Neuron (in vitro differentiated cells): ENCODE results near the gene G6PC2.
"Not testable (repeated sequence)": the region's sequence is repeated elsewhere in the genome, so short reads cannot be mapped to it uniquely, and the experiment has no call there.

ENCODE experiments used
- H2AFZ ChIP-seq: one replicate; pipeline ENCODE4 v1.6.1; 2013; ENCODE audit warnings: low read depth, mild to moderate bottlenecking, inconsistent platforms, low read length, moderate library complexity
- H3K27me3 ChIP-seq: one replicate; pipeline ENCODE4 v1.6.1; 2013; ENCODE audit warnings: low read length; ENCODE audit not compliant: insufficient read depth
- H3K36me3 ChIP-seq: one replicate; pipeline ENCODE4 v1.6.1; 2013; ENCODE audit warnings: low read length; ENCODE audit not compliant: insufficient read depth
- H3K4me1 ChIP-seq: one replicate; pipeline ENCODE4 v1.6.1; 2013; ENCODE audit warnings: low read length; ENCODE audit not compliant: insufficient read depth
- H3K4me3 ChIP-seq: 2 replicates; pipeline ENCODE4 v1.5.1; 2013; ENCODE audit warnings: mild to moderate bottlenecking, low read length, moderate library complexity
- H3K9me3 ChIP-seq: one replicate; pipeline ENCODE4 v1.6.1; 2013; ENCODE audit warnings: low read length

The G6PC2 gene, protein sequence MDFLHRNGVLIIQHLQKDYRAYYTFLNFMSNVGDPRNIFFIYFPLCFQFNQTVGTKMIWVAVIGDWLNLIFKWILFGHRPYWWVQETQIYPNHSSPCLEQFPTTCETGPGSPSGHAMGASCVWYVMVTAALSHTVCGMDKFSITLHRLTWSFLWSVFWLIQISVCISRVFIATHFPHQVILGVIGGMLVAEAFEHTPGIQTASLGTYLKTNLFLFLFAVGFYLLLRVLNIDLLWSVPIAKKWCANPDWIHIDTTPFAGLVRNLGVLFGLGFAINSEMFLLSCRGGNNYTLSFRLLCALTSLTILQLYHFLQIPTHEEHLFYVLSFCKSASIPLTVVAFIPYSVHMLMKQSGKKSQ

DNA sequence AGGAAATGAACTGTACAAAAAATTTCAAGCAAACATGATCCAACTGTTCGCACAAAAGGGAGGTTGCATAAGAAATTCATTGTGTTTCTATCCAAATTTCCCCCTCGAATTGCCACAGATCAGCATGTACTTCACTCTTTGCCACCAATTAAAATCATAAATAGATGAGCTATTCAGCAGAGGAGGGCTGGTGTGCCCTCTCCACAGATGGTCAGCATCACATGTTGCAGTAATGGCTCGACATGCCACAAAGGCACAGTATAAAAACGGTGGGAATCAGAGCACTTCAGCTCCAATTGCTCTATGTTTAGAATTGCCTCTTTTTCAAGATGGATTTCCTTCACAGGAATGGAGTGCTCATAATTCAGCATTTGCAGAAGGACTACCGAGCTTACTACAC lies at the start of gene G6PC2:
Gene G6PC2, plus strand, starts transcription at position 289 of the 400 bp plus-strand sequence. Its CDS starts 41 bp downstream, at position 330.
- no peaks in the 10 kb centered on the region for H3K9me3 ChIP-seq
- H3K27me3 ChIP-seq, result no peaks in the 10 kb centered on the region
- H3K4me3 ChIP-seq, result no peak within 1 kb of the TSS
- no peaks in the 10 kb centered on the region for H3K36me3 ChIP-seq
- no peaks in the 10 kb centered on the region for H3K4me1 ChIP-seq
- no peak within 1 kb of the TSS for H2AFZ ChIP-seq

DNA sequence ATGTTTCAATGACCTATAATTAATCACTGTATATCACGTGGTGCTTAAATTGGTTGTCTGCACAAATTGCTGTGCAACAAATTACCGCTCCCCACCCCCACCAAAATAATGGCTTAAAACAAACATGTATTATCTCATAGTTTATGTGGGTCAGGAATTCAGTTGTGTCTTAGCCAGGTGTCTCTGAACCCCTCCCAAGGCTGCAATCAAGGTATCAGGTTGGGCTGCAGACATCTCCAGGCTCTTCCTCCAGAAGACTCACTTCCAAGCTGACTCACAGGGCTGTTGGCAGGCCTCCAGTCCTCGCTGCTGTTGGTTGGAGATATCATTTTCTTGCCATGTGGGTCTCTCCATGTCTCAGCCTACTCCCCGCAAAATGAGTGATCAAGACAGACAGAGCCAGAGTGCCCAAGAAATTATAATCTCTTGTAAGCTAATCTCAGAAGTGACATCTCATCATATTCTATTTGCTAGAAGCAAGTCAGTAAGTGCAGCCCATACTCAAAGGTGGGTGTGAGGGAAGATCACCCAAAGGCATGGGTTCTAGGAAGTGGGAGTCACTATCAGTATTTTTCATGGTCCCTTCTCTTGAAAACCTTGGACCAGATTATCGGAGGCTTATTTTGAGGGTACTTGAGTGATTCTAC lies 49.3 kb upstream of the G6PC2 start:
- H3K27me3 ChIP-seq, result no peaks in the 10 kb centered on the region
- no peaks in the 10 kb centered on the region for H3K9me3 ChIP-seq
- H3K4me1 ChIP-seq, result no peaks in the 10 kb centered on the region
- H3K36me3 ChIP-seq, result no peaks in the 10 kb centered on the region
- H3K4me3 ChIP-seq, result no peak overlapping the region
- H2AFZ ChIP-seq, result no peak overlapping the region

DNA sequence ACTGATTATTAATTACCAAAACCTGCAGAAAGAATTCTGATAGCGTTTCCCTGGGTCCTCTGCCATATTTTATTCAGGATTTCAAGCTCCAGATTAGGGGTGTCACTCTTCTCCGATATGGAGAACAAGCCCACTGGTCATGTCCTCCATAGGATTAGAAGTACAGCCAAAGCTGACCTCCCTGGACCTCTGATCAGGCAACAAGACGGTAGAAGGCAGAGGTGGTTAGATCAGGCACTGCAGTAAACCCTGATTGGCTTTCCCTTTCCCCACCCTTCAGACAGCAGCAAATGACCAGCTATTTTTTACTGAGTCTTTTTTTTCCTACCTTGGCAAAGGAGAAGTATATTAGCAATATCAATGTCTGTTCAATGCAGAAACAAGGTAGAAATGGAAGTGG lies 48.6 kb upstream of the G6PC2 start:
- H3K9me3 ChIP-seq, result no peaks in the 10 kb centered on the region
- no peaks in the 10 kb centered on the region for H3K4me1 ChIP-seq
- H3K27me3 ChIP-seq, result no peaks in the 10 kb centered on the region
- no peak overlapping the region for H3K4me3 ChIP-seq
- H2AFZ ChIP-seq, result no peak overlapping the region
- no peaks in the 10 kb centered on the region for H3K36me3 ChIP-seq

DNA sequence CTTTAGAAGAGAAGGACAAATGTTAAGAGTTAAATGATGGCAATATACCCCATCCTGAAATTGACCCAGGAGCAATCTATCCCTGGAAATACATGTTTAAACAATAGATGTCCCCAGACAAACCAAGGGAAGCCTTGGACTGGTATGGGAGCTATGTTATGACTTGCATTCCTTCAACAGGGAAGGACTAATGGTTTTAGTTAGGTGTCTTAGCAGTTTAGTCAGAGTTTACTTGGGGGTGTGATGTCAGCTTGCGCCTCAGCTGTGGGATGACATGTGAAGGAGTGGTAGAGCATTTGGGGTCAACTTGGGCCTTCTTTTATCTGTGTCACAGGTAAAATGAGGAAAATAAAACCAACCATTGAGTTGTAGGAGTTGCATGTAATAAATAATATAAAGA lies 47.6 kb upstream of the G6PC2 start:
- Histone ChIP-seq H3K9me3 (no peaks in the 10 kb centered on the region), H3K36me3 (no peaks in the 10 kb centered on the region), H2AFZ (no peak overlapping the region), H3K4me1 (no peaks in the 10 kb centered on the region), H3K4me3 (no peak overlapping the region), H3K27me3 (no peaks in the 10 kb centered on the region)

DNA sequence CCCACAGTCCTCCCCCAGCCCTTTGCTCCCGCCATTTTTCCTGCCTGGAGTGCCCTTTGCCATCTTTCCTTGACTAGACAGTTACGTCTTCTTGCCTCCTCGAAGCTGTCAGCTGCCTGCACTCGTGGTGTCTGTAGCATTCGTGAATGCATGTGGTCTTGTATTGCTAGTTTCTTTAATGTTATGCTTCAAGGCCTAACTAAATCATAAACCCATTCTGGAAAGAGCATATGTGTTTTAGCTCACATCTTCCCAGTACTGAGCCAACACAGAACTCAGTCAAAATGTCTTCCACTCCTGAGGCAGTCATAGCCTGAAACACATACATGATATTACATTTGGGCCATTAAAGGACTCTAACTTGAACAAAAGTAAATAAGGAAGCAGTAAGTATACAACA lies 46.4 kb upstream of the G6PC2 start:
- no peaks in the 10 kb centered on the region for H3K4me1 ChIP-seq
- no peak overlapping the region for H2AFZ ChIP-seq
- H3K36me3 ChIP-seq, result no peaks in the 10 kb centered on the region
- no peaks in the 10 kb centered on the region for H3K27me3 ChIP-seq
- H3K9me3 ChIP-seq, result no peaks in the 10 kb centered on the region
- H3K4me3 ChIP-seq, result no peak overlapping the region

DNA sequence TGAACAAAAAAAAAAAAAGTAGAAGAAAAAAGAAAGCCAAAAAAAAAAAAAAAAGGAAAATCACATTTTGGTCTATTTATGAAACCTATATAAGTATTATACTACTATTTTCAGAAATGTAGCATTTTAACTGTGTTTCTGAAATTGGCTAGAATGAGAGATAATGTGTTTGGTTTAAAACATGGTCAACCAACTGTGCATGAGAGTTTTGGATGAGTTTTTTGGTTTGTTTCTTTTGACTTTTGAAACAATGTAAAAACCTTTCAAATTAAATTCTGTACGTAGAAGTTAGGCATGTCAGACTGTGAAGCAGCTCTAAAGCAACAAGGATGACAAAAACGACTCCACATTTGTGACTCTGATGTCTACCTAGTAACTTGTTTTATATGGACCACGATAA lies 45.5 kb upstream of the G6PC2 start:
- H3K36me3 ChIP-seq, result no peaks in the 10 kb centered on the region

DNA sequence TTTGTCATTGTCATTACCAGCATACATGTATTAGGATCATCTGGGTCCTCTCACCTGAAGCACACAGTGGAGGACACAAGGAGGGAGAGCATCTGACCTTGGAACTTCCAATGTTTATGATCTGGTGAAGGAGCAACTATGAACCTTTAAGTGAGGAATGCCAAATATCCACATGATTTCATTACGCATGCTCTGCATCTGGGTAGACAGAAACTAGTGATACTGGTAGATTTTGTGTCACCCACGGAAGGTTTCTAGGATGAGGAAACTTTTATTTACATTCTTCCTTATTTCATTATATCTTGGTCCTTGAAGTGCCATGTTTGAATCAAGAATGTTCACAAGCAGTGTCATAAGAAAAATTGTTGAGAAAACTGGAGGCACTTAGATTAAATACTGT lies 42.9 kb upstream of the G6PC2 start:
- no peaks in the 10 kb centered on the region for H3K9me3 ChIP-seq
- peaks cover 11% of the 10 kb centered on the region for H3K36me3 ChIP-seq
- H2AFZ ChIP-seq, result no peak overlapping the region
- no peaks in the 10 kb centered on the region for H3K4me1 ChIP-seq
- H3K4me3 ChIP-seq, result no peak overlapping the region
- no peaks in the 10 kb centered on the region for H3K27me3 ChIP-seq

More for the DNA sequence above, 45.5 kb upstream of the G6PC2 start:
- Histone ChIP-seq H3K27me3 (no peaks in the 10 kb centered on the region), H2AFZ (no peak overlapping the region), H3K4me1 (no peaks in the 10 kb centered on the region), H3K4me3 (no peak overlapping the region), H3K9me3 (no peaks in the 10 kb centered on the region)

DNA sequence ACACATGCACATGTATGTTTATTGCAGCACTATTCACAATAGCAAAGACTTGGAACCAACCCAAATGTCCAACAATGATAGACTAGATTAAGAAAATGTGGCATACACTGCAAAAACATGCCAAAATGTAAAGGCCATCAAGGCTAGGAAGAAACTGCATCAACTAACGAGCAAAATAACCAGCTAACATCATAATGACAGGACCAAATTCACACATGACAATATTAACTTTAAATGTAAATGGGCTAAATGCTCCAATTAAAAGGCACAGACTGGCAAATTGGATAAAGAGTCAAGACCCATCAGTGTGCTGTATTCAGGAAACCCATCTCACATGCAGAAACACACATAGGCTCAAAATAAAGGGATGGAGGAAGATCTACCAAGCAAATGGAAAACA lies 33.9 kb upstream of the G6PC2 start:
- not testable (repeated sequence) for H2AFZ ChIP-seq, H3K9me3 ChIP-seq, H3K27me3 ChIP-seq

DNA sequence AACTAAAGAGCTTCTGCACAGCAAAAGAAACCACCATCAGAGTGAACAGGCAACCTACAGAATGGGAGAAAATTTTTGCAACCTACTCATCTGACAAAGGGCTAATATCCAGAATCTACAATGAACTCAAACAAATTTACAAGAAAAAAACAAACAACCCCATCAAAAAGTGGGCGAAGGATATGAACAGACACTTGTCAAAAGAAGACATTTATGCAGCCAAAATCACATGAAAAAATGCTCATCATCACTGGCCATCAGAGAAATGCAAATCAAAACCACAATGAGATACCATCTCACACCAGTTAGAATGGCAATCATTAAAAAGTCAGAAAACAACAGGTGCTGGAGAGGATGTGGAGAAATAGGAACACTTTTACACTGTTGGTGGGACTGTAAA lies 30.7 kb upstream of the G6PC2 start:
- H3K27me3 ChIP-seq, H2AFZ ChIP-seq, H3K4me3 ChIP-seq, H3K9me3 ChIP-seq, H3K4me1 ChIP-seq: not testable (repeated sequence)
- H3K36me3 ChIP-seq, result peaks cover 35% of the 10 kb centered on the region

More for the DNA sequence above, 33.9 kb upstream of the G6PC2 start:
- not testable (repeated sequence) for H3K4me3 ChIP-seq, H3K4me1 ChIP-seq
- H3K36me3 ChIP-seq, result peaks cover 27% of the 10 kb centered on the region

DNA sequence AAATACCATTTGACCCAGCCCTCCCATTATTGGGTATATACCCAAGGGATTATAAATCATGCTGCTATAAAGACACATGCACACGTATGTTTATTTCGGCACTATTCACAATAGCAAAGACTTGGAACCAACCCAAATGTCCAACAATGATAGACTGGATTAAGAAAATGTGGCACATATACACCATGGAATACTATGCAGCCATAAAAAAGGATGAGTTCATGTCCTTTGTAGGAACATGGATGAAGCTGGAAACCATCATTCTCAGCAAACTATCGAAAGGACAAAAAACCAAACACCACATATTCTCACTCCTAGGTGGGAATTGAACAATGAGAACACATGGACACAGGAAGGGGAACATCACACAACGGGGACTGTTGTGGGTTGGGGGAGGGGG lies 30.3 kb upstream of the G6PC2 start:
- H3K36me3 ChIP-seq, result peaks cover 35% of the 10 kb centered on the region
- H3K9me3 ChIP-seq, H3K4me3 ChIP-seq, H2AFZ ChIP-seq, H3K27me3 ChIP-seq, H3K4me1 ChIP-seq: not testable (repeated sequence)

DNA sequence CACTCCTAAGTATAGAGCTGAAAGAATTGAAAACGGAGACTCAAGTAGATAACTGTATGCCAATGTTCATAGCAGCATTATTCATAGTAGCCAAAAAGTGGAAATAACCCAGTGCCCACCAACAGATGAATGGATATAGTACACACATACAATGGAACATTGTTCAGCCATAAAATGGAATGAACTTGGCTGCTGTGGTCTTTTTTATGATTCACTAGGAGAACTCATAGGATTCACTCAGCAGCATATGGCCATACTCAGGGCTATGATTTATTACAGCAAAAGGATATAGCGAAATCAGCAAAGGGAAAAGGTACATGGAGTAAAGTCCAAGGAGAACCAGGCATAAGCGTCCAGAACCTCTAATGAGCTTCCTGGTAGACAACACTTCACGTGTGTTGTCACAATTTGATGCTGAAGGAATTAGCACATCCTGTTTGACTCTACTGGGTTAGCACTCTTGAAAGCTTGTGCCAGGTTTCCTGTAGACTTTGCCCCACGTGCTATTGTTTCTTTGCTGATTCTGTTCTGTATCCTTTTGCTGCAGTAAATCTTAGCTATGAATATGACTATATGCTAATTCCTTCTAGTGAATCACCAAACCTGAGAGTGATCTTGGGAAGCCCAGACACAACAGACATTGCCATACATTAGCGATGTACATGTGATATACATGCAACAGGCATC lies 26.6 kb upstream of the G6PC2 start:
- Histone ChIP-seq H3K27me3 (no peaks in the 10 kb centered on the region), H3K4me1 (no peaks in the 10 kb centered on the region), H2AFZ (no peak overlapping the region), H3K9me3 (no peaks in the 10 kb centered on the region), H3K4me3 (no peak overlapping the region), H3K36me3 (peaks cover 35% of the 10 kb centered on the region)

DNA sequence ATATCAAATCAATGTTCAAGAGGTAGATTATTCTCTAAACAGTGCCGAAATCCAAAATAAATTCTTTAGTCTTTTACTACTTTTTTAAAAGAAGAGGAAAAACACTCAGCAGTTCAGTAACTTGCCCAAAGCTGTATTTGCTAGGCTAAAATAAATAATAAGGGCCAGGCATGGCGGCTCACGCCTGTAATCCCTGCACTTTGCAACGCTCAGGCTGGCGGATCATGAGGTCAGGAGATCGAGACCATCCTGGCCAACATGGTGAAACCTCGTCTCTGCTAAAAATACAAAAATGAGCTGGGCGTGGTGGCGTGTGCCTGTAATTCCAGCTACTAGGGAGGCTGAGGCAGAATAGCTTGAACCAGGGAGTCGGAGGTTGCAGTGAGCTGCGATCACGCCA lies 18.9 kb upstream of the G6PC2 start:
- H3K27me3 ChIP-seq, H3K4me3 ChIP-seq, H3K4me1 ChIP-seq, H2AFZ ChIP-seq, H3K9me3 ChIP-seq: not testable (repeated sequence)
- H3K36me3 ChIP-seq, result peaks cover 23% of the 10 kb centered on the region

DNA sequence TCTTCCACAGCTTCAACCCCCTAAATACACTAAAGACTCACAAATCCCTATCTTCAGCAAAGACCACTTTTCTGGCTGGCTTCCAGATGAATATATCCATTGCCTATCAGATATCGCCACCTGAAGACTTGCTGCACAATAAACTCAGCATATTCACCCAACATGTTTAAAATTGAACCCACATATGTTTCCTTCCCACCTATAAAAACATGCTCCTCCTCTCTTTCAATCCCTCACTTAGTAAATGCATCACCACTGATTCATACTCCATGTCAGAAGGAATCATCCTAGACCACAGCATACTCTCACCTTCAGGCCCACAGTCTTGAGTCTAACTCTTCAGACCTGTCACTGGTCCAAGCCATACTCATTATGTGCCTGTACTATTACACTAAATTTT lies 16.1 kb upstream of the G6PC2 start:
- no peaks in the 10 kb centered on the region for H3K27me3 ChIP-seq
- peaks cover 14% of the 10 kb centered on the region for H3K4me1 ChIP-seq
- H3K9me3 ChIP-seq, result no peaks in the 10 kb centered on the region
- no peak overlapping the region for H2AFZ ChIP-seq
- no peak overlapping the region for H3K4me3 ChIP-seq
- peaks cover 32% of the 10 kb centered on the region for H3K36me3 ChIP-seq
